GM12878 (cell line): ENCODE measurements around the gene MAPKAP1.

Source experiments
- BHLHE40 ChIP-seq, 2 experiments: fragments of 450-650 bp in 1 of 2; IDR thresholded peaks; 2 replicates each; pipeline ENCODE4 v1.6.1; 2011 to 2017; ENCODE audit warnings: low read depth in 2 of 2, borderline replicate concordance in 1 of 2, improper control_type of control experiment in 1 of 2, low read length in 1 of 2, mild to moderate bottlenecking in 1 of 2
- CEBPB ChIP-seq, 2 experiments: fragments of 150-350 bp in 1 of 2; IDR thresholded peaks; 2 replicates each; pipeline ENCODE4 v1.6.1; 2012 to 2014; ENCODE audit warnings: low read depth in 2 of 2, low read length in 2 of 2, borderline replicate concordance in 1 of 2, inconsistent platforms in 1 of 2
- CTCF ChIP-seq, 3 experiments: IDR thresholded peaks in 2 of 3; conservative IDR thresholded peaks in 1 of 3; 2 replicates each; pipeline ENCODE4 v1.5.1; 2011; ENCODE audit warnings: low read depth in 3 of 3, low read length in 3 of 3, mild to moderate bottlenecking in 3 of 3, control low read depth in 2 of 3, moderate library complexity in 2 of 3, inconsistent platforms in 1 of 3, mixed read lengths in 1 of 3; ENCODE audit not compliant: control insufficient read depth in 2 of 3, insufficient read depth in 1 of 3; ENCODE audit errors: extremely low read depth in 1 of 3
- EGR1 ChIP-seq, 2 experiments: IDR thresholded peaks; 1 replicate in 1 of 2; 2 replicates in 1 of 2; pipeline ENCODE4 v1.6.1; 2011 to 2012; ENCODE audit warnings: low read depth in 2 of 2, low read length in 2 of 2, borderline replicate concordance in 1 of 2, mild to moderate bottlenecking in 1 of 2, moderate library complexity in 1 of 2
- EZH2 ChIP-seq: IDR thresholded peaks from 2 replicates; pipeline ENCODE4 v1.6.1; 2012; ENCODE audit warnings: low read depth, mild to moderate bottlenecking, control low read depth, inconsistent platforms, low read length, borderline replicate concordance; ENCODE audit not compliant: control insufficient read depth
- FOS ChIP-seq: IDR thresholded peaks from 3 replicates; pipeline ENCODE4 v1.6.1; 2011; ENCODE audit warnings: borderline replicate concordance; ENCODE audit not compliant: insufficient read length; ENCODE audit errors: extremely low read depth
- NBN ChIP-seq: fragments of 450-650 bp; IDR thresholded peaks from 2 replicates; pipeline ENCODE4 v1.6.1; 2016
- NFIC ChIP-seq: IDR thresholded peaks from 2 replicates; pipeline ENCODE4 v1.6.1; 2012; ENCODE audit warnings: low read depth, mild to moderate bottlenecking, inconsistent platforms, low read length, moderate library complexity
- NR2F1 ChIP-seq: fragments of 450-650 bp; conservative IDR thresholded peaks from 2 replicates; pipeline ENCODE4 v1.6.1; 2017; ENCODE audit warnings: mild to moderate bottlenecking
- SMC3 ChIP-seq: IDR thresholded peaks from 2 replicates; pipeline ENCODE4 v1.6.1; 2011; ENCODE audit warnings: low read length, improper control_type of control experiment, borderline replicate concordance
- YY1 ChIP-seq: IDR thresholded peaks from 2 replicates; pipeline ENCODE4 v1.6.1; 2011; ENCODE audit warnings: low read depth, mild to moderate bottlenecking, low read length

GRCh38 chr9:125433461-125434011 lies 273.5 kb downstream of the MAPKAP1 start:
- TF ChIP-seq EZH2 (no peak), BHLHE40 (IDR thresholded peaks at IDR 0.05; ENCODE audit: borderline replicate concordance in 1 of 2, low read depth in 2 of 2, low read length in 1 of 2) (no peak), CEBPB (IDR thresholded peaks at IDR 0.05; ENCODE audit: borderline replicate concordance in 1 of 2, low read depth in 2 of 2, low read length in 2 of 2) (no peak), FOS (no peak), NFIC (no peak), YY1 (no peak), NBN (no peak), EGR1 (IDR thresholded peaks at IDR 0.05; ENCODE audit: borderline replicate concordance in 1 of 2, low read depth in 2 of 2, low read length in 2 of 2) (no peak), NR2F1 (no peak), SMC3 (no peak), CTCF (IDR thresholded peaks at IDR 0.05 in 2 of 3, conservative IDR thresholded peaks at IDR 0.05 in 1 of 3; ENCODE audit: control insufficient read depth in 2 of 3, extremely low read depth in 1 of 3, insufficient read depth in 1 of 3, low read depth in 3 of 3, low read length in 3 of 3) (no peak)
